HG03521 (cell line): ENCODE measurements around the gene FOXR1.
"Not testable (repeated sequence)": the region's sequence is repeated elsewhere in the genome, so short reads cannot be mapped to it uniquely, and the experiment has no call there.

ENCODE experiments used
- ATAC-seq: cut with Tn5 transposase; IDR thresholded peaks from one replicate; pipeline ENCODE4 v1.9.1; 2021; ENCODE audit warnings: mild to moderate bottlenecking, moderate library complexity; ENCODE audit not compliant: unreplicated experiment

Gene FOXR1

GRCh38 chr11:118939953-118940598 is 31.5 kb upstream of the FOXR1 start:
- no peak for ATAC-seq

DNA sequence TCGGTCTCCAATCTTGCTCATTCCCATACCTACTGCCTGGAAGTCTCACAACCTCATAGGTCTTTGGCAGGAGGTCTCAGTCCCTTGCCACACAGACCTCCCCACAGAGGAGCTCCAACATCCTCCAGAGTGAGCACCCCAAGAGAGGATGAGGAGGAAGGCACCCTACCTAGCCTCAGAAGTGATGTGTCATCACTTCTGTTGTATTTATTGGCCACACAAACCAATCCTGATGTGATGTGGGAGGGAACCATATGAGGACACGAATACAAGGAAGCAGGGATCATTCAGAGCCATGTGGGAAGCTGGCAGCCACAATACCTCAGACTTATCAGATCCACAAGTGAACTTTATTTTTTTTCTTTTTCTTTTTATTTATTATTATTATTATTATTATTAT is 24.5 kb upstream of the FOXR1 start:
- ATAC-seq = no peak

DNA sequence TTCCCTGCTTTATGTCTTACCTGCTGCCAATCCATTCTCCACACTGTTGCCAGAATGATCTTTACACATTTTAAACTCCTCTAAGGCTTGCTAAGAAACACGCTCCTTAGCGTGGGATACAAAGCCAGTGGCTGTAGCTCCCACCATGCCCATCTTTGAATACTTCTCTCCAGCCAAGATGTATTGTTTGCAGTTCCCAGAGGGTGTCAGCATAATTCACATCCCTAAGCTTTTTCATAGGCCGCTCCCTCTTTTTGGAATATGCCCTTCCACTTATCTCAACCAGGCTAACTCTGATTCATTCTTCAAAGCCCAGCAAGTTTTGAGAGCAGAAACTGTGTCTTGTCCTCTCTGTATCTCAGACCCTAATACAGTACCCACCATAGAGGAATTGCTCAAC is 23.6 kb upstream of the FOXR1 start:
- ATAC-seq = no peak

GRCh38 chr11:118953265-118953664 is 18.3 kb upstream of the FOXR1 start:
- ATAC-seq = no peak

DNA sequence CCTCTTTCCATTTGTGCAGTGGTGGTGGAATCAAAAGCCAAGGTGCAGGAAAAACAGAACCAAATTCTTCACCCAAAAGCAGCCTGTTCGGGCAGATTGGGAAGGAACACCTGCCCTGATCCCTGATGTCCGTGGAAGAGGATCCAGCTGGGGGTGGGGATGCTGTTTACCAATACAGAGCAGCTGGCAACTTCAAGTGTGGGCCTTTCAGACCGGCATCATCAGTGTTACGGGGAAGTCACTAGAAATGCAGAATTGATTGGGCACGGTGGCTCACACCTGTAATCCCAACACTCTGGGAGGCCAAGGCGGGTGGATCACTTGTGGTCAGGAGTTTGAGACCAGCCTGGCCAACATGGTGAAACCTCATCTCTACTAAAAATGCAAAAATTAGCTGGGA is 17.6 kb upstream of the FOXR1 start:
- not testable (repeated sequence) for ATAC-seq

DNA sequence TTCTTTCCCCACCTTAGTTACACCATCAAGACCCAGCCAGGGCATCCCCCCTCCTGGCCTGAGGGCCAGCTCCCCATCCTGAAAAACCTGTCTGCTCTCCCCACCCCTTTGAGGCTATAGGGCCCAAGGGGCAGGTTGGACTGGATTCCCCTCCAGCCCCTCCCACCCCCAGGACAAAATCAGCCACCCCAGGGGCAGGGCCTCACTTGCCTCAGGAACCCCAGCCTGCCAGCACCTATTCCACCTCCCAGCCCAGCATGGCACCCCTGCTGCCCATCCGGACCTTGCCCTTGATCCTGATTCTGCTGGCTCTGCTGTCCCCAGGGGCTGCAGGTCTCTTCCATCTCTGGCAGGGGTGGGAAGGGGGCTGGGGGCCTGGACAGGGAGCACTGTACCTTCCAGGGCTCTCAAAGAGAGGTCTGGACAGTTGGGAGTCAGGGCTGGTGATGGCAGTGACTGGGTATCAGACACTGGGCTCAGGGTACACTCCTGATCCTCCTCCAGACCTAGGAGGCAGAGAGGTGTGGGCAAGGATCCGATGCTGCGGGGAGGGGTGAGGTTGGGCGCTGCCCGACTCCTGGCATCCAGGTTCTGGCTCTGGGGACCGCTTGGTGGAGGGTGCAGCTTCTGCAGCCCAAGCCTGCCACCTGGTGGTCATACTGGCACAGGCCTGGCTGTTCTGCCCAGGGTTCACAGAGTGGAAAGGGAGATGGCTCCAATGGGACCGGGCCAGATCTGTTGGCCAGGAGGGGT is 15.3 kb upstream of the FOXR1 start, which contains the start of gene UPK2:
UPK2 (plus strand) TSS at position 205 of the 753 bp plus-strand sequence; CDS start at position 258, 53 bp downstream.
- ATAC-seq = peak; percentile 61

GRCh38 chr11:118956847-118957469 is 14.6 kb upstream of the FOXR1 start:
- ATAC-seq = no peak

- no peak for ATAC-seq
These were observed 14.0 kb upstream of the FOXR1 start for GRCh38 chr11:118957549-118957948.

GRCh38 chr11:118957968-118958367 is 13.6 kb upstream of the FOXR1 start:
- ATAC-seq = no peak

DNA sequence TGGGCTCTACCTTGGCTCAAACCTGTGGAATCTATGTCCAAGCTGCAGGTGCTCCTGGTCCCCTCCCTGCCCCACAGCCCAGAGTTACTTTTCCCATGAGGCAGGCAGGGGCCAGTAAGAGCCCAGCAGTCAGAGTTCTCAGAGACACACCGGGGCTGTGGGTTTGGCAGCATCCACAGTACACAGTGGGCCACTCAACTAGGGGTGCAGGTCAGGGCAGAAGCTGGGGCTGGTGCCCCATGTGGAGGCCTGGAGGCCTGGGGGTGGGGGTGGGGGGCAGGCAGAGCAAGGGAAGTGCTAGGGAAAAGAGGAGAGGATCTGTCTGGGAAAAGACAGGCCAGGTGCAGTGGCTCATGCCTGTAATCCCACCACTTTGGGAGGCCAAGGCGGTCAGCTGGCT is 13.0 kb upstream of the FOXR1 start:
- ATAC-seq = no peak

DNA sequence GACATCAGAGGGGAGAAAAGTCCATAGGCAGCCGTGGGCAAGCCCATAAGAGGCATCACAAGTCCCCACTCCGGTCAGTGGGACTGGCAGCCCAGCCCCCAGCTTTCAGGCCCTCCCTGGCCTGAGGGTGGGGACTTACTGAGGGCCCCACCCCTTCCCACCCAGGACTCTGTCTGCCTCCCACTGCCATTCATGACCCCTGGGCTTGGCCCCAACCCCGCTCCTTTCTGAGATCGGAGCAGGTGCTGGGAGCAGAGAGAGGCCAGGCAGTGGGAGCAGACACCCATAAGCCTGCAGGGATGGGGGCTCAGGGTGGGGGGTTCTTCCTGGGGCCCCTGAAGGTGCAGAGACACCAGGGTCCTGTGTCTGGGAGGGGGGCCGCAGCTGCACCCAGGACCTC is 10.4 kb upstream of the FOXR1 start:
- ATAC-seq = no peak

DNA sequence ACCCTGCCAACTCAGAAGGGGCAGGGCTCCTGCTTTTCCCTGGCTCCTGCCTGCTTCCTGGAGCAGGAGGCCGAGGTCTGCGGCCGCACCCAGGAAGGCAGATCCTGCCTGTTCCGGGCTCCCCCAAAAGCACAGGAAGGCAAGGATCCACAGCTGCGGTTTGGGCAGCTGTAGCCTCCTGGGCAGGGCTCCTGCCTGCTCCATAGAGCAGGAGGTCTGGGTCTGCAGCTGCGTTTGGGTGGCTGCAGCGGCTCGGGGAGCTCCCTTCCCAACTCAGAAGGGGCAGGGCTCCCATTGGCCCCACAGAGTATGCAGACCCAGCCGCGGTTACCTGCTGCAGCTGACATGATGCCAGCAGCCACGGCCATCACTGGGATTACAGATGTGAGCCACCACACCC is 10.0 kb upstream of the FOXR1 start:
- ATAC-seq = no peak

GRCh38 chr11:118969508-118969907 is 2.1 kb upstream of the FOXR1 start:
- ATAC-seq = not testable (repeated sequence)

- no peak for ATAC-seq
These were observed 2.4 kb downstream of the FOXR1 start for GRCh38 chr11:118973985-118974384.

GRCh38 chr11:118975771-118976709 is 4.5 kb downstream of the FOXR1 start:
- no peak for ATAC-seq

- ATAC-seq = no peak
These were observed 7.9 kb downstream of the FOXR1 start for GRCh38 chr11:118979434-118979833.

DNA sequence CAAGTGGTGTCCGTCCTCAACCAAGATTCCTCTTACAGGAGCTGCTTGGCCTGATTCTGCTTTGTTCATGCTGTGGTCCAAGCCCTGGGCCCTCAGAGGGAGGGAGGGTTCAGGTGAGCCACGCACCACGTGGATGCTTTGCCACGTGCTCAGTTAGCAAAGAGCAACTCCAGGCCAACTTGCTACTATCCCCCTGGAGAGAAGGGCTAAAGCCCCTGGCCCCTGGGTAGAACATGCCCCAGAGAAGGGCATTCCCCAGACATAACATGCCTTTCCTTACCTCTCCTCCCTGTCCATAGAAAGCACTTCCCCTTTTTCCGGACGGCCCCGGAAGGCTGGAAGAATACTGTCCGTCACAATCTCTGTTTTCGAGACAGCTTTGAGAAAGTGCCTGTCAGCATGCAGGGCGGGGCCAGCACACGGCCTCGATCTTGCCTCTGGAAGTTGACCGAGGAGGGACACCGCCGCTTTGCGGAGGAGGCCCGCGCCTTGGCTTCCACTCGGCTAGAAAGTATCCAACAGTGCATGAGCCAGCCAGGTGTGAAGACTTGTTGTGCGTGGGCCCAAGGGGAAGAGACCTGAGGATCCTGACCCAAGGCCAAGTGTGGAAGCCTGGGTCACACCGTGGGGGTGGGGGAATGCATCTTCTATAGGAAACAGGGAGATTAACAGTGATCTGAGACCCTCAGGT is 8.8 kb downstream of the FOXR1 start:
- ATAC-seq = no peak

GRCh38 chr11:118984337-118984736 is 12.8 kb downstream of the FOXR1 start:
- not testable (repeated sequence) for ATAC-seq

GRCh38 chr11:118984825-118985224 is 13.3 kb downstream of the FOXR1 start:
- ATAC-seq = no peak

GRCh38 chr11:118988280-118988679 is 16.7 kb downstream of the FOXR1 start:
- ATAC-seq = no peak
